ENCODE measurements around the gene SLCO4A1. TPM values are rescaled to one million over a fixed set of nuclear protein-coding genes. Genes with fewer than 3 reads are reported as not detected.

The SLCO4A1 gene
- total RNA-seq, 1 experiment from 2014 or later: 161 TPM

- no peak for ATAC-seq
- H3K27ac ChIP-seq (ENCODE audit: low read length): peak overlapping the region; percentile 61
- peak overlapping the region; percentile 80 for H2AFZ ChIP-seq (ENCODE audit: low read length)
- intact Hi-C loops (cut with micrococcal nuclease): loop anchor here (1.0 kb wide), 2 partner anchors 13 to 18 kb away; no protein-coding TSS in a partner anchor
- peaks cover 37% of the 10 kb centered on the region for H4K20me1 ChIP-seq (ENCODE audit: low read length)
- H3K4me2 ChIP-seq (ENCODE audit: low read length): peak overlapping the region; percentile 89
- no peaks in the 10 kb centered on the region for H3K9me3 ChIP-seq (ENCODE audit: low read length)
- peak overlapping the region; percentile 95 for H3K4me3 ChIP-seq (ENCODE audit: low read length)
- POLR2A ChIA-PET (ENCODE audit: unreplicated experiment): interaction anchor here (0.5 to 0.6 kb wide), 2 partner anchors 12 to 18 kb away, joined by 3 read pairs; no protein-coding TSS in a partner anchor
- CTCF ChIA-PET: interaction anchor here (0.8 to 1.1 kb wide), 2 partner anchors 13 to 38 kb away, joined by 3 read pairs; no protein-coding TSS in a partner anchor
- no peak for TF ChIP-seq EZH2 (IDR thresholded peaks at IDR 0.05; ENCODE audit: low read length, unreplicated experiment)
- TF ChIP-seq CTCF (conservative IDR thresholded peaks at IDR 0.05; ENCODE audit: low read depth, low read length): no peak
- no peak for TF ChIP-seq EZH2phosphoT487 (IDR thresholded peaks at IDR 0.05; ENCODE audit: borderline replicate concordance, low read length)
- H3K79me2 ChIP-seq (ENCODE audit: low read length): peaks cover 50% of the 10 kb centered on the region
- H3K27me3 ChIP-seq (ENCODE audit: low read length): no peaks in the 10 kb centered on the region
- H3F3A ChIP-seq (ENCODE audit: low read length, unreplicated experiment): no peaks in the 10 kb centered on the region
- no peak for DNase-seq
- BruUV-seq (replicated peaks): TSS peak; percentile 54
- no peaks in the 10 kb centered on the region for H3K9me2 ChIP-seq (replicated peaks; ENCODE audit: low read length)
- peaks cover 11% of the 10 kb centered on the region; the same call in 1 of the 2 replicates for H3K36me3 ChIP-seq (ENCODE audit: low read depth, low read length)
- H3K4me1 ChIP-seq (ENCODE audit: insufficient read depth, low read length): peaks cover 37% of the 10 kb centered on the region
- H3K9ac ChIP-seq (ENCODE audit: low read length): peak overlapping the region; percentile 91
Measured at GRCh38 chr20:62641321-62642050, 817 bp upstream of the SLCO4A1 start.

GRCh38 chr20:62642666-62643520, 590 bp downstream of the SLCO4A1 start:
- H3K9ac ChIP-seq (ENCODE audit: low read length): peak overlapping the region; percentile 91
- H3K79me2 ChIP-seq (ENCODE audit: low read length): peaks cover 64% of the 10 kb centered on the region
- no peaks in the 10 kb centered on the region for H3F3A ChIP-seq (ENCODE audit: low read length, unreplicated experiment)
- H3K4me3 ChIP-seq (ENCODE audit: low read length): peak overlapping the region; percentile 95
- no peaks in the 10 kb centered on the region for H3K9me3 ChIP-seq (ENCODE audit: low read length)
- H3K27ac ChIP-seq (ENCODE audit: low read length): peak overlapping the region; percentile 15
- BruUV-seq (replicated peaks): no TSS peak
- H3K36me3 ChIP-seq (ENCODE audit: low read depth, low read length): peaks cover 23% of the 10 kb centered on the region; the same call in 1 of the 2 replicates
- TF ChIP-seq EZH2 (IDR thresholded peaks at IDR 0.05; ENCODE audit: low read length, unreplicated experiment) (no peak), EZH2phosphoT487 (IDR thresholded peaks at IDR 0.05; ENCODE audit: borderline replicate concordance, low read length) (no peak), CTCF (conservative IDR thresholded peaks at IDR 0.05; ENCODE audit: low read depth, low read length) (no peak)
- no peaks in the 10 kb centered on the region for H3K9me2 ChIP-seq (replicated peaks; ENCODE audit: low read length)
- H4K20me1 ChIP-seq (ENCODE audit: low read length): peaks cover 51% of the 10 kb centered on the region
- ChIA-PET POLR2A (ENCODE audit: unreplicated experiment) (interaction anchor here (0.5 to 1.9 kb wide), 6 partner anchors 14 to 197 kb away, joined by 3 to 17 read pairs (median 4); no protein-coding TSS in a partner anchor), CTCF (interaction anchor here (0.5 to 1.5 kb wide), 6 partner anchors 15 to 257 kb away, joined by 3 to 6 read pairs (median 5); no protein-coding TSS in a partner anchor)
- peak overlapping the region; percentile 89 for H3K4me2 ChIP-seq (ENCODE audit: low read length)
- 0 out of 2 replicates have a peak overlapping the region, but pooled peaks have one; percentile 6 for H2AFZ ChIP-seq (ENCODE audit: low read length)
- intact Hi-C loops (cut with micrococcal nuclease): loop anchor here (1.0 kb wide), 2 partner anchors 15 to 20 kb away; no protein-coding TSS in a partner anchor
- peaks cover 44% of the 10 kb centered on the region for H3K4me1 ChIP-seq (ENCODE audit: insufficient read depth, low read length)
- H3K27me3 ChIP-seq (ENCODE audit: low read length): no peaks in the 10 kb centered on the region
- peak; percentile 5 for ATAC-seq
- DNase-seq: peak; percentile 32
